DND-41 (cell line): ENCODE results near the gene DES.

Experiments
- EZH2 ChIP-seq: IDR thresholded peaks from 3 replicates; pipeline ENCODE4 v1.6.1; 2012; ENCODE audit warnings: borderline replicate concordance, low read depth, mild to moderate bottlenecking, moderate library complexity, low read length, inconsistent platforms; ENCODE audit not compliant: severe bottlenecking
- TF ChIP-seq, protein P1 (sequence below): IDR thresholded peaks from 2 replicates; pipeline ENCODE4 v1.5.1; 2012; ENCODE audit warnings: borderline replicate concordance, low read length, moderate library complexity, mild to moderate bottlenecking; ENCODE audit not compliant: poor library complexity, severe bottlenecking; ENCODE audit errors: extremely low read depth

DNA sequence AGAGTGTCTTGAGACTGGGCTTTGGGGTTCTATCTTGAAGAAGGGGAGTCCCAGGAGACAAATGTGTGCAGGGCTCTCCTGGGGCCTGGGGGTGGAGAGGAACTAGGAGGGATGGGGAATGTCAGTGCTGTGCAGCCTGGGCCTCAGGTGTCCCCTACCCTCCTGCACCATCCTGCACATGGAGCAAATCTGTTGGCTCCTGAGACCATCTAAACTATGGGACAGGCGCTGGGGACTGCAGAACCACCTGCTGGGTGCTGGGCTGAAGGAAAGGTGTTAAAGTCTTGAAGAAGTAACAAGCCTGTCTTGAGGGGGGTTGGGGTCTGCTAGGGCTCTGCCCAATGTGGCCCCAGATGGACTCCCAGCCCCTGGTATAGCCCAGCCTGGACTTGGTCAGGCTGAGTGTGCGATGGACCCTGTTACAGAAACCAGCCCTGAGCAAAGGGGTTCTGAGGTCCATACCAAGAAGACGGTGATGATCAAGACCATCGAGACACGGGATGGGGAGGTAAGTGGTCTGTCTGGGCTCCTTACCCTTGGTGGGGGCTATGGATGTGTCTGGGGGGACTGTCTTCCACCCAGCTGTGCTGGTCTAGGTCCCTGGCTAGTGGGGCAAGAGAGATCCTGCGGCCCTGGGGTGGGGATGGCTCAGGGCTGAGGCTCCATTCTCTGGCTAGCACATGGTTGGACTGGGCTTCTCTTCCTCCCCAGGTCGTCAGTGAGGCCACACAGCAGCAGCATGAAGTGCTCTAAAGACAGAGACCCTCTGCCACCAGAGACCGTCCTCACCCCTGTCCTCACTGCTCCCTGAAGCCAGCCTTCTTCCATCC, 7.3 kb downstream of the DES start:
- TF ChIP-seq, protein P1, sequence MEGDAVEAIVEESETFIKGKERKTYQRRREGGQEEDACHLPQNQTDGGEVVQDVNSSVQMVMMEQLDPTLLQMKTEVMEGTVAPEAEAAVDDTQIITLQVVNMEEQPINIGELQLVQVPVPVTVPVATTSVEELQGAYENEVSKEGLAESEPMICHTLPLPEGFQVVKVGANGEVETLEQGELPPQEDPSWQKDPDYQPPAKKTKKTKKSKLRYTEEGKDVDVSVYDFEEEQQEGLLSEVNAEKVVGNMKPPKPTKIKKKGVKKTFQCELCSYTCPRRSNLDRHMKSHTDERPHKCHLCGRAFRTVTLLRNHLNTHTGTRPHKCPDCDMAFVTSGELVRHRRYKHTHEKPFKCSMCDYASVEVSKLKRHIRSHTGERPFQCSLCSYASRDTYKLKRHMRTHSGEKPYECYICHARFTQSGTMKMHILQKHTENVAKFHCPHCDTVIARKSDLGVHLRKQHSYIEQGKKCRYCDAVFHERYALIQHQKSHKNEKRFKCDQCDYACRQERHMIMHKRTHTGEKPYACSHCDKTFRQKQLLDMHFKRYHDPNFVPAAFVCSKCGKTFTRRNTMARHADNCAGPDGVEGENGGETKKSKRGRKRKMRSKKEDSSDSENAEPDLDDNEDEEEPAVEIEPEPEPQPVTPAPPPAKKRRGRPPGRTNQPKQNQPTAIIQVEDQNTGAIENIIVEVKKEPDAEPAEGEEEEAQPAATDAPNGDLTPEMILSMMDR = no peak
- no peak for TF ChIP-seq EZH2
